Measurements from ENCODE around the gene AMER1.
"Not testable (repeated sequence)": the region's sequence is repeated elsewhere in the genome, so short reads cannot be mapped to it uniquely, and the experiment has no call there.

Gene AMER1

GRCh38 chrX:64205441-64205734 lies at the start of gene AMER1:
Gene AMER1, minus strand, starts transcription at chrX:64205708. Its CDS starts 12,422 bp downstream, at chrX:64193286.
- no peak for DNase-seq (ENCODE audit: low spot score)

- no peak for DNase-seq (ENCODE audit: low spot score)
These were observed 24.8 kb upstream of the AMER1 start, which contains the start of gene ASB12 for GRCh38 chrX:64230123-64230970. Gene ASB12, minus strand, starts transcription at chrX:64230607. Its CDS starts 4,957 bp downstream, at chrX:64225650.

GRCh38 chrX:64229154-64229553 lies 23.6 kb upstream of the AMER1 start:
- DNase-seq (ENCODE audit: low spot score), result no peak

GRCh38 chrX:64218023-64218422 lies 12.5 kb upstream of the AMER1 start:
- no peak for DNase-seq (ENCODE audit: low spot score)

GRCh38 chrX:64213989-64214388 lies 8.5 kb upstream of the AMER1 start:
- DNase-seq (ENCODE audit: low spot score), result not testable (repeated sequence)

GRCh38 chrX:64206556-64207162 lies 1.2 kb upstream of the AMER1 start:
- DNase-seq (ENCODE audit: low spot score), result no peak

- DNase-seq (ENCODE audit: low spot score), result peak; percentile 79
These were observed 410 bp upstream of the AMER1 start for GRCh38 chrX:64205735-64206501.

- peak; percentile 1 for DNase-seq (ENCODE audit: low spot score)
These were observed 637 bp downstream of the AMER1 start for GRCh38 chrX:64204701-64205440.

- no peak for DNase-seq (ENCODE audit: low spot score)
These were observed 1.3 kb downstream of the AMER1 start for GRCh38 chrX:64204252-64204651.

GRCh38 chrX:64202808-64203325 lies 2.6 kb downstream of the AMER1 start:
- no peak for DNase-seq (ENCODE audit: low spot score)

- DNase-seq (ENCODE audit: low spot score), result no peak
These were observed 7.5 kb downstream of the AMER1 start for GRCh38 chrX:64198036-64198435.

- no peak for DNase-seq (ENCODE audit: low spot score)
These were observed 8.9 kb downstream of the AMER1 start for GRCh38 chrX:64196606-64197005.

- no peak for DNase-seq (ENCODE audit: low spot score)
These were observed 9.6 kb downstream of the AMER1 start for GRCh38 chrX:64195862-64196261.

- DNase-seq (ENCODE audit: low spot score), result no peak
These were observed 12.8 kb downstream of the AMER1 start for GRCh38 chrX:64192673-64193072.

- no peak for DNase-seq (ENCODE audit: low spot score)
These were observed 13.5 kb downstream of the AMER1 start for GRCh38 chrX:64192040-64192439.

- no peak for DNase-seq (ENCODE audit: low spot score)
These were observed 14.1 kb downstream of the AMER1 start for GRCh38 chrX:64191281-64192010.

GRCh38 chrX:64190136-64190740 lies 15.3 kb downstream of the AMER1 start:
- DNase-seq (ENCODE audit: low spot score), result no peak

- DNase-seq (ENCODE audit: low spot score), result no peak
These were observed 16.6 kb downstream of the AMER1 start for GRCh38 chrX:64188901-64189300.

GRCh38 chrX:64187762-64188150 lies 17.8 kb downstream of the AMER1 start:
- no peak for DNase-seq (ENCODE audit: low spot score)

- no peak for DNase-seq (ENCODE audit: low spot score)
These were observed 18.3 kb downstream of the AMER1 start for GRCh38 chrX:64186974-64187761.

All from LoVo (cell line).